IPS DF 19.7 (cell line): Measurements from ENCODE around the gene RNF115.
"Not testable (repeated sequence)": the region's sequence is repeated elsewhere in the genome, so short reads cannot be mapped to it uniquely, and the experiment has no call there.

ENCODE experiments used
- DNase-seq: peaks from one replicate; pipeline ENCODE4 v3.0.0-alpha.2; 2013; ENCODE audit warnings: low read depth, low spot score

RNF115 gene

DNA sequence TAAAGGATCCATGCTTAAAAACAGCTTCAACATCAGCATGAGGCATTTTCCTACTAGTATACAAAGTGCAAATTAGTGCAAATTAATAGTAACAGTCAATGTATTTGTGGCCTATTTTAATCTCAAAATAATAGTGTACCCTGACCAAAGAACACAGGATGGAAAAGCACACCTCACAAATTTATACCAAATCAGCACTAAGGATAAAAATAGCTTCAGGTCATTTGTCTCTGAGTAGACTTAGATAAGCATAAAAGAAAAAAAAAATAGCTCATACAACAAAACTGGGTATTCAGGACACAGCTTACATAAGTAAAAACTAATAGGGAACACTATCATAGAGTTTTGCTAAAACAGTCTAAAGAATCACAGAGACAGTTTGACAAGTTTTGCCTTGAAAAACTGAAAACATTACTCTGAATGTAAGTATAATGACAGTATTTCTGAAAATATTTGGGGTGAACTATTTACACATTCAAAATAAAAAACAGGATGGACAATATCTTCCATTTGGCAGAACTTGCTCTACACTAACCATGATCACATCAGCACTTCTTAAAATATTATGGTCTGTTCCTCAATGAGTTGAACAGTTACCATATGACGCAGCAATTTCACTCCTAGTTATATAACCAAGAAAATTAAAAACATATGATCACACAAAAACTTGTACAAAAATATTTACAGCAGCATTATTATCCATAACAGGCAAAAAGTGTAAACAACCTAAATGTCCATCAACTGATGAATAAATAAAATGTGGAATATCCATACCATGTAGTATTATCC, 46.3 kb downstream of the RNF115 start:
- no peak for DNase-seq

DNA sequence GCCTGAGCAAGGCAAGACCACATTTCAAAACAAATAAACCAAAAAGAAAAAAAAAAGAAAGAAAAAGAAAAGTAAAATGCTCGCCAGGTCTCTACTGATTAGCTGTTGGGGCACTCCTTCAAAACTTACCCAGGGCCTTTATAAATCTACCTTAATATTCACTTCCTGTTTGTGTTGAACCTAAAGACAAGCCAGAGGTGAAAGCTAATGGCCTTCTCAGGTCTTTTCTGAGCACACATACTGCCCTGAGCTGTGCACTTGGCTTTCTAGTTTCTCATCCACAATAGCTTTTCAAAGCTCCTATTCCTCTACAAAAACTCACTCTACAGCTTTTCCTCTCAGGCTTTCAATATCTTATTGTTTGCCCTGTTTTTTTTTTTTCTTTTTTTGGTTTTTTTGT, 50.5 kb downstream of the RNF115 start:
- DNase-seq, result no peak

DNA sequence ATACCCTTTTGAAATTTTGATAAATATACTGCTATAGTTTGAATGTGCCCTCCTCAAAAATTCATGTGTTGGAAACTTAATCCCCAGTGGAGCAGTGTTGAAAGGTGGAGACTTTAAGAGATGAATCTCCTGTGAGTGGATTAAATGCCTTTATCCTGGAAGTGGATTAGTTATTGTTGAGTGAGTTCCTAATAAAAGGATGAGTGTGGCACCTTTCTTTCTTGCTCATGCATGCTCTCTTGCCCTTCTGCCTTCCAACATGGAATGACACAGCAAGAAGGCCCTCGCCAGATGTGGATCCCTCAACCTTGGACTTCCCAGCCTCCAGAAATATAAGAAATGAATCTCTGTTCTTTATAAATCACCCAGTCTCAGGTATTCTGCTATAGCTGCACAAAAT, 52.8 kb downstream of the RNF115 start:
- DNase-seq, result no peak

GRCh38 chr1:145768004-145768403, 55.9 kb downstream of the RNF115 start:
- DNase-seq, result not testable (repeated sequence)

- not testable (repeated sequence) for DNase-seq
Observed at GRCh38 chr1:145766926-145767325, 57.0 kb downstream of the RNF115 start.

GRCh38 chr1:145765585-145766360, 58.1 kb downstream of the RNF115 start:
- not testable (repeated sequence) for DNase-seq

- DNase-seq, result not testable (repeated sequence)
Observed at GRCh38 chr1:145765127-145765526, 58.8 kb downstream of the RNF115 start.

DNA sequence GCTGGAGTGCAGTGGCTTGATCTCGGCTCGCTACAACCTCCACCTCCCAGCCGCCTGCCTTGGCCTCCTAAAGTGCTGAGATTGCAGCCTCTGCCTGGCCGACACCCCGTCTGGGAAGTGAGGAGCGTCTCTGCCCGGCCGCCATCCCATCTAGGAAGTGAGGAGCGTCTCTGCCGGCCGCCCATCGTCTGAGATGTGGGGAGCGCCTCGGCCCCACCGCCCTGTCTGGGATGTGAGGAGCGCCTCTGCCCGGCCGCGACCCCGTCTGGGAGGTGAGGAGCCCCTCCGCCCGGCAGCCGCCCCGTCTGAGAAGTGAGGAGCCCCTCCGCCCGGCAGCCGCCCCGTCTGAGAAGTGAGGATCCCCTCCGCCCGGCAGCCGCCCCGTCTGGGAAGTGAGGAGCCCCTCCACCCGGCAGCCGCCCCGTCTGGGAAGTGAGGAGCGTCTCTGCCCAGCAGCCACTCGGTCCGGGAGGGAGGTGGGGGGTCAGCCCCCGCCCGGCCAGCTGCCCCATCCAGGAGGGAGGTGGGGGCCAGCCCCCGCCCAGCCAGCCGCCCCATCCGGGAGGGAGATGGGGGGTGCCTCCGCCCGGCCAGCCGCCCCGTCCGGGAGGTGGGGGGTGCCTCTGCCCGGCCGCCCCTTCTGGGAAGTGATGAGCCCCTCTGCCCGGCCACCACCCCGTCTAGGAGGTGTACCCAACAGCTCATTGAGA, 59.5 kb downstream of the RNF115 start:
- not testable (repeated sequence) for DNase-seq

- DNase-seq, result not testable (repeated sequence)
Observed at GRCh38 chr1:145762001-145762400, 61.9 kb downstream of the RNF115 start.

- not testable (repeated sequence) for DNase-seq
Observed at GRCh38 chr1:145761498-145761897, 62.4 kb downstream of the RNF115 start.

DNA sequence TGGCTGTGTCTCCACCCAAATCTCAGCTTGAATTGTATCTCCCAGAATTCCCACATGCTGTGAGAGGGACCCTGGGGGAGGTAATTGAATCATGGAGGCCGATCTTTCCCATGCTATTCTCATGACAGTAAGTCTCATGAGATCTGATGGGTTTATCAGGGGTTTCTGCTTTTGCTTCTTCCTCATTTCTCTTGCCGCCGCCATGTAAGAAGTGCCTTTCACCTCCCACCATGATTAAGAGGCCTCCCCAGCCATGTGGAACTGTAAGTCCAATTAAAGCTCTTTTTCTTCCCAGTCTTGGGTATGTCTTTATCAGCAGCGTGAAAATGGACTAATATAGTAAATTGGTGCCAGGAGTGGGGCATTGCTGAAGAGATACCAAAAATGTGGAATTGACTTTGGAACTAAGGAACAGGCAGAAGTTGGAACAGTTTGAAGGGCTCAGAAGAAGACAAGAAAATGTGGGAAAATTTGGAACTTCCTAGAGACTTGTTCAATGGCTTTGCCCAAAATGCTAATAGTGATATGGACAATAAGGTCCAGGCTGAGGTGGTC, 63.4 kb downstream of the RNF115 start:
- DNase-seq, result not testable (repeated sequence)

DNA sequence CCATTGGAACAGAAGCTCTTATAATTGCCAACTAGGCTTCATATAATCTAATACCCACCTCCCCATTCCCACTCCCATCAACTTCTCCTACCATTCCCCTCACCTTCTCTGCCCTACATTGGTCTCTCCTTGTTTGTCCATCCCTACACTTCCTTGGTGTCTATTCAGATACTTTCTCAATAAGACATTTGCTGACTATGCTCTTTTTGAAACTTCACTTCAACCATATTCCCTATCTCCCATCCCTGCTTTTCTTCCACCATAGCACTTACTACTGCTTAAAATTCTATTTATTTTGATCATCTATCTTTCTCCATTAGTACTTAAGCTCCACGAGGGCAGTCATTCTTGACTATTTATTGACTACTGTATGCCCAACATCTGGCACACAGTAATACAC, 64.2 kb downstream of the RNF115 start:
- no peak for DNase-seq

DNA sequence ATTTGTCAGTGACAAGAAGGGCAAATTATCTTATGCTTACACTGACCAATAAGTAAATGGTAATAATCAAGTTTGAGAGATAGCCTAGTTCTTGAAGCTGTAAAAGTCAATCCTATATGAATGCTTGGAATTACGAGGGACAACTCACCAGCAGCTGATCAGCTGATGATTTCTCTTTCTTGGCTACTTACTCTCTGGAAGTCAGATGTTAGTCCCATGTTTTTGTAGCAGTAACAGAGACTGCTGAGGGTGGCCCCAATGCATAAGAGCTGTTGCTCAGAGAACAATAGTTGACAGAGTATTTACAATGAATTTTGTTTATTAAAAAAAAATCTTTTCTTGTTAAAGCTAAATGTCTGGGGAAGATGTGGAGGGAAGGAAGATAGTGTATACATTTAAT, 65.3 kb downstream of the RNF115 start:
- DNase-seq, result no peak

DNA sequence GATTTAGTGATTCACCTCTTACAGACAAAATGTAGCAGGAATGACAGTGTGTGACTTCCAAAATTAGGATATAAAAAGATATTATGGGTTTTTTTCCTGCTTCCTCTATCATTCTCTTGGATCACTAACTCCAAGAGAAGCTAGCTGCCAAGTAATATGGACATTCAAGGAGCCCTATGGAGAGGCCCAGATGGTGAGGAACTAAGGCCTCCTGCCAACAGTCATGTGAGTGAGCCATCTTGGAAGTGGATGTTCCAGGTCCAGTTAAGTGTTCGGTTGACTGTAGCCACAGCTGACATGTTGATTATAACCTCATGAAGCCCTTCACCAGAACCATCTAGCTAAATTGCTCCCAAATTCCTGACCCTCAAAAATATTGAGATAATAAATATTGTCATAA, 65.8 kb downstream of the RNF115 start:
- DNase-seq, result no peak

DNA sequence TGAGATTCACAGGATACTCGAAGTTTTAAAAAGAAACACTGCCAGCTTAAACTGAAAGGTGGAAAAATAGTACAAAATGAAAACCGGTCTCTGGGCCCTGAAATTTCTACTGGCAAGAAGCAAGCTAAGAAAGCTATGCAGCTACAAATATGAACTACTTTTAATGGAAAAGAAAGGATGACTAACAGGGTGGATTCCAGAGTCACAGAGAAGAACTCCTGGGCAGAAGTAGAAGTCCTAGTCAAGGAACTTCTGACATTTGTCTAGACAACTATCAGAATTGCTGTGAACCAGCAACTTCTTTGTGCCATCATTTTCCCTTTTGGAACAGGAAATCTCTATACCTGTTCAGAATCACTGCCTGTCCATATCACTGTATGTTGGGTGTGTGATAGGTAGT, 66.5 kb downstream of the RNF115 start:
- no peak for DNase-seq

DNA sequence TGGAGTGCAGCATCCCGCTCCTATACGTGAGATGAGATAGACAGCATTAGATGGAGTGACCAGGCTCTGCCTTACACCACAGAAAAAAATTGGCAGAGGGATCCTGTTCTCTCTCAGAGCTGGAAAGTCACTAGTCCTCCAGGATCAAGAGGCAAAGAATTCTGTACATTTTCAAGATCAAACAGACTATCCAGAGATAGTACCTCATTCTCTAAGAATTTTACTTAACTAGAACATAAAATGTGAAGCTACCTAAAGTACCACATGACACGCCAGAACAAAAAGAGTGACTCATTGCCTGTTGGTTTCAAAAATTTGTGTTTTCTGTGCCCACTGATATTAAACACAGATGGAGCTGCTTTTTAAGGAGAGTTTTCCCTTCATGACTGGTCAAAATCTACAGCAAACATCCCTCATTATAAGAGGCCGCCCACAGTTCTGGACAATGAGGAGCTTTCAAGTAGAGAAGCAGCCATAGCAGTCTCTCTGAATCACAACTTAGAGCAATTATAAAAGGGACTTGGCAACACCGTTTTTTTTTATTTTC, 72.3 kb downstream of the RNF115 start:
- DNase-seq, result no peak

DNA sequence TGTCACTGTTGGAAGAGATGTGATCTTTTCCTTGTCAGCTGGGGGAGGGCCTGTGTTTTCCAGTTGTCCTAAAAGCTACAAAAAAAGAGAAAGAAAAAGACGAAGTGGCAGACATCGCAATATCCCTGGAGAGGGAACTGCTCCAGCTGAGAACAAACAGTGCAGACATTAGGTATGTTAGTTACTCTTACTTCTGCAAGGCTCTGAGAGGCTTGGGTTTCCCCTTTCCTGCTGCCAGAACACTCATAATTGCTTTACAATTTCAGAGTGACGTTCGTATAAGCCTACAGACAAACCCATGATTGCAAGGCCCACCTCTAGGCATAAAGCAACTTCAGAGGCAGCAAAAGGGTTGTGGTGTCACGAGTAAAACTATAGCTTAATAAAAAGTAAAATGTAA, 73.5 kb downstream of the RNF115 start:
- DNase-seq, result no peak

DNA sequence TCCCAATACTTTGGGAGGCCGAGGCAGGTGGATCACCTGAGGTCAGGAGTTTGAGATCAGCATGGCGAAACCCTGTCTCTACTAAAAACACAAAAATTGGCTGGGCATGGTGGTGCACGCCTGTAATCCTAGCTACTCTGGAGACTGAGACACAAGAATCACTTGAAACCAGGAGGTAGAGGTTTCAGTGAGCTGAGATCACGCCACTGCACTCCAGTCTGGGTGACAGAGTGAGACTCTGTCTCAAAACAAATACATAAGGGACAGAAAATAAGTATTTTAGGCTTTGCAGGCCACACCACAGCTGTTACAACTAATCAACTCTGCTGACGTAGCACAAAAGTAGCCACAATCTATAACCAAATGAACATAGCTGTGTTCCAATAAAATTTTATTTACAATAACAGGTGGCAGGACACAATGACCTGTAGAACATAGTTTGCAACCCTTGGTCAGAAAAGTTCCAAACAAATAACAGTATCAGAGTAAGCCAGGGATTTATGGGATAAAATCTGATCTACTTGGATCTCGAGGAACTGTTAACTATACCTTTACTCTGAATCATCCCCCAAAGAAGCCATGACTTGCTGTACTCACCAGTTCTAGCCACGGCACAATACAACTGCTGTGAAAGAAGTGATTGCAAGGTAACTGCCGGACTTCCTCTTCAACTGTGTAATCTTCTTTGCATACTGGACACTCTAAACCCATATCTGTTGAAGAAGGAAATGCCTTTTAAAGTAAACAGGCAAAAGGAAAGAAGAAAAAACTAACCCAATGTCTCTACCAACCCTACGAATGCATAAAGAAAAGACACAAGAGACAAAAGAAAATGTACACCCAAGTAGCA, 76.3 kb downstream of the RNF115 start:
- DNase-seq, result no peak

DNA sequence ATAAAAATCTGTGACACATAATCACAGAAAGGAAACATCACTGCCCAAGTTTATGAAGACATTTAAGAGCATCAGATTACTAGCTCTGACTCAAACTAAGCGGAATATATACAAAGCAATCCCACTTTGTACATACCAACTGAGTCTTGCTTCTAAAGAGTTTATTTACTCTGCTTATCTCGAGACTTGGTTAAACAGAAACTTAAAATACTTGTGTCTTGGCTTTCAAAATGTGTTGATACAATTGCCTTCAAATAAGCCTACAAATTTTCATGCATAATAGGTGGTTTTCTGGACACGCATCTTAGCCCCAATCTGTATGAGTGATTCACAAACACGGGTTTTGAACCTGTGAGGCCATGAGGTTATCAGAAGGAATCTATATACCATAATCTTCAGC, 83.6 kb downstream of the RNF115 start:
- no peak for DNase-seq

GRCh38 chr1:145736191-145736590, 87.7 kb downstream of the RNF115 start:
- no peak for DNase-seq

GRCh38 chr1:145730900-145731299, 93.0 kb downstream of the RNF115 start:
- no peak for DNase-seq
